HUES64 (cell line): ENCODE data around the gene IGSF9. TPM values are rescaled to one million over a fixed set of nuclear protein-coding genes. Genes with fewer than 3 reads are reported as not detected.
A peak's percentile ranks its signal among the peaks of the same experiment; 100 is the strongest.

ENCODE experiments used
- H3K27ac ChIP-seq: 2 replicates; pipeline ENCODE4 v1.7.0; 2013; ENCODE audit warnings: low read depth, low read length, inconsistent platforms
- H3K27me3 ChIP-seq: 2 replicates; pipeline ENCODE4 v1.6.1; 2013; ENCODE audit warnings: mild to moderate bottlenecking, low read length; ENCODE audit not compliant: insufficient read depth
- H3K36me3 ChIP-seq: 2 replicates; pipeline ENCODE4 v1.6.1; 2013; ENCODE audit warnings: mild to moderate bottlenecking, low read length; ENCODE audit not compliant: insufficient read depth
- H3K4me1 ChIP-seq: 2 replicates; pipeline ENCODE4 v1.6.1; 2013; ENCODE audit warnings: mild to moderate bottlenecking, low read length, moderate library complexity; ENCODE audit not compliant: insufficient read depth
- H3K4me3 ChIP-seq: 2 replicates; pipeline ENCODE4 v1.5.1; 2013; ENCODE audit warnings: mild to moderate bottlenecking, low read length, moderate library complexity
- H3K9ac ChIP-seq: 2 replicates; pipeline ENCODE4 v1.6.1; 2013; ENCODE audit warnings: mild to moderate bottlenecking, low read depth, low read length
- H3K9me3 ChIP-seq: 2 replicates; pipeline ENCODE4 v1.6.1; 2013; ENCODE audit warnings: low read depth, low read length; ENCODE audit not compliant: insufficient read depth
- WGBS: fragments of 150-250, 120-280 bp; methylation state at CpG from one replicate; pipeline ENCODE4 v1.1.7; 2013; ENCODE audit warnings: missing lambda C conversion rate; 5-methylcytosine and 5-hydroxymethylcytosine counted together
- polyA plus RNA-seq, 2 experiments: library from polyadenylated mRNA; stranded (reverse); fragments of 50-300 nt; gene quantifications; one replicate each; pipeline ENCODE4 v1.2.3, GENCODE V29; 2013

Gene IGSF9, protein sequence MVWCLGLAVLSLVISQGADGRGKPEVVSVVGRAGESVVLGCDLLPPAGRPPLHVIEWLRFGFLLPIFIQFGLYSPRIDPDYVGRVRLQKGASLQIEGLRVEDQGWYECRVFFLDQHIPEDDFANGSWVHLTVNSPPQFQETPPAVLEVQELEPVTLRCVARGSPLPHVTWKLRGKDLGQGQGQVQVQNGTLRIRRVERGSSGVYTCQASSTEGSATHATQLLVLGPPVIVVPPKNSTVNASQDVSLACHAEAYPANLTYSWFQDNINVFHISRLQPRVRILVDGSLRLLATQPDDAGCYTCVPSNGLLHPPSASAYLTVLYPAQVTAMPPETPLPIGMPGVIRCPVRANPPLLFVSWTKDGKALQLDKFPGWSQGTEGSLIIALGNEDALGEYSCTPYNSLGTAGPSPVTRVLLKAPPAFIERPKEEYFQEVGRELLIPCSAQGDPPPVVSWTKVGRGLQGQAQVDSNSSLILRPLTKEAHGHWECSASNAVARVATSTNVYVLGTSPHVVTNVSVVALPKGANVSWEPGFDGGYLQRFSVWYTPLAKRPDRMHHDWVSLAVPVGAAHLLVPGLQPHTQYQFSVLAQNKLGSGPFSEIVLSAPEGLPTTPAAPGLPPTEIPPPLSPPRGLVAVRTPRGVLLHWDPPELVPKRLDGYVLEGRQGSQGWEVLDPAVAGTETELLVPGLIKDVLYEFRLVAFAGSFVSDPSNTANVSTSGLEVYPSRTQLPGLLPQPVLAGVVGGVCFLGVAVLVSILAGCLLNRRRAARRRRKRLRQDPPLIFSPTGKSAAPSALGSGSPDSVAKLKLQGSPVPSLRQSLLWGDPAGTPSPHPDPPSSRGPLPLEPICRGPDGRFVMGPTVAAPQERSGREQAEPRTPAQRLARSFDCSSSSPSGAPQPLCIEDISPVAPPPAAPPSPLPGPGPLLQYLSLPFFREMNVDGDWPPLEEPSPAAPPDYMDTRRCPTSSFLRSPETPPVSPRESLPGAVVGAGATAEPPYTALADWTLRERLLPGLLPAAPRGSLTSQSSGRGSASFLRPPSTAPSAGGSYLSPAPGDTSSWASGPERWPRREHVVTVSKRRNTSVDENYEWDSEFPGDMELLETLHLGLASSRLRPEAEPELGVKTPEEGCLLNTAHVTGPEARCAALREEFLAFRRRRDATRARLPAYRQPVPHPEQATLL
- 14.7 TPM for polyA plus RNA-seq (2013, experiment 1 of 2)
- 12.9 TPM for polyA plus RNA-seq (2013, experiment 2 of 2)

DNA sequence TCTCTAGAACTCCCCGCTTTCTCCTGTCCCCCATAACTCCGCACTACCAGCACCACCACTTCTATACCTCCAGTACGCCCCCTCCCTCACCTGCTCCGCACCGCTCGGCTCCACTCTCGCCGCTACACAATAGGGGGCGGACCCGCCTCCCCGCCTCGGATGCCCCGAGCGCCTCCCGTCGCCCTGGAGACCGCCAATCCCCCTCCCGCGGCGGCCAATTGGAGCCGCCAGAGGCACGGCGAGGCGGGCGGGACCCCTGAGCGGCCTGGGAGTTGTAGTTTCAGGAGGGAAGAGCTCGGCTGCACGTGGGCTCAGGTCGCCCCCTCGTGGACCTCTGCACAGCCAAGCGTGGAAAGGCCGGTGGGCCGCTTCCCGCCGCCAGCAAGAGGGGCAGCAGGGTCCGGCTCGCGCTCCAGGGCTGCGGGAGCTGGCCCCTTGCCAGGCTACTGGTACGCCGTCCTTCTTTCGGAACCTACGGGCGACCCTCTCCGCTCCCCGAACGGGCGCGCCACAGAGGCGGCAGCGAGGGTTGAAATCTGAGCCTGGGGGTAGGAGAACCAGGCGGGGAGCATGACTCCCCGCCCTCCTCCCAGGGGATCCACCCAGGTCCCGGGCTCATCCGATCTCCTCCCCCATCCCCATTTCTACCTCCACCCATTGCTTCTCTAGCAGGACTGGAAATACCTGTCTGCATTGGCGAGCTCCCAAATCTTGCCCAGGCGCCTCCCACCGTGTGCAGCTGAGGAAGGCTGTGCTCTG, at the start of gene IGSF9:
IGSF9 (minus strand) TSS at position 131 of the 759 bp plus-strand sequence. CDS start 2,159 bp downstream, outside the sequence.
- Histone ChIP-seq H3K36me3 (peaks cover 4% of the 10 kb centered on the region; the same call in 1 of the 2 replicates), H3K27ac (peak within 1 kb of the TSS; percentile 78), H3K27me3 (no peaks in the 10 kb centered on the region), H3K4me3 (peak within 1 kb of the TSS; percentile 89), H3K9ac (peak within 1 kb of the TSS; percentile 90), H3K4me1 (peaks cover 26% of the 10 kb centered on the region; the same call in 1 of the 2 replicates), H3K9me3 (no peaks in the 10 kb centered on the region)
- WGBS, result under 1% methylated on average over 58 of the region's 58 CpGs

DNA sequence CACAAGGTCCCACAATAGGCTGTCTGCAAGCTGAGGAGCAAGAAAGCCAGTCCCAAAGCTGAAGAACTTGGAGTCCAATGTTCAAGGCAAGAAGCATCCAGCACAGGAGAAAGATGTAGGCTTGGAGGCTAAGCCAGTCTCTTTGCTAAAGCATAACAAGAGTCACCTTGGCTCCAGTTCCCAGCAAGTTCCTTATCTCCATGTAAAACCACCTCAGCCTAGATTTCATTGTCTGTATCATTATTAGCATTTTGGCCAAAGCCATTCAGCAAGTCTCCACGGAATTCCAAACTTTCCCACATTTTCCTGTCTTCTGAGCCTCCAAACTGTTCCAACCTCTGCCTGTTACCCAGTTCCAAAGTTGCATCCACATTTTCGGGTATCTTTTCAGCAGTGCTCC, 49.5 kb upstream of the IGSF9 start:
- no peak overlapping the region for H3K4me3 ChIP-seq
- H3K27ac ChIP-seq, result no peak overlapping the region
- H3K9me3 ChIP-seq, result no peaks in the 10 kb centered on the region
- 87% methylated on average over 2 of the region's 2 CpGs for WGBS
- H3K27me3 ChIP-seq, result no peaks in the 10 kb centered on the region
- H3K36me3 ChIP-seq, result no peaks in the 10 kb centered on the region
- H3K9ac ChIP-seq, result no peak overlapping the region
- H3K4me1 ChIP-seq, result no peaks in the 10 kb centered on the region

DNA sequence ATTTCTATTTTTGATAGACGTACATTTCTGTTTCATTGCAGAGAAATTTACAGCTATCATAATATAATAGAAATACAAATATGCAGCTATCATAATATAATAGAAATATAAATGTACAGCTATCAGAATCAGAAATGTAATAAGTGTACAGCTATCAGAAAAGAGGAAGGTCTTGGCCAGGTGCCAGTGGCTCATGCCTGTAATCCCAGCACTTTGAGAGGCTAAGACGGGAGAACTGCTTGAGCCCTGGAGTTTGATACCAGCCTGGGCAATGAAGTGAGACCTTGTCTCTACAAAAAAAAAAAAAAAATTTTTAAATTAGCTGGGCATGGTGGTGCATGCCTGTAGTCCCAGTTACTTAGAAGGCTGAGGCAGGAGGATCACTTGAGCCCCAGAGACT, 48.5 kb upstream of the IGSF9 start:
- no peak overlapping the region for H3K4me3 ChIP-seq
- H3K9ac ChIP-seq, result no peak overlapping the region
- no peak overlapping the region for H3K27ac ChIP-seq
- no peaks in the 10 kb centered on the region for H3K27me3 ChIP-seq
- no peaks in the 10 kb centered on the region for H3K9me3 ChIP-seq
- no peaks in the 10 kb centered on the region for H3K4me1 ChIP-seq
- 84% methylated on average over 1 of the region's 2 CpGs for WGBS
- no peaks in the 10 kb centered on the region for H3K36me3 ChIP-seq

DNA sequence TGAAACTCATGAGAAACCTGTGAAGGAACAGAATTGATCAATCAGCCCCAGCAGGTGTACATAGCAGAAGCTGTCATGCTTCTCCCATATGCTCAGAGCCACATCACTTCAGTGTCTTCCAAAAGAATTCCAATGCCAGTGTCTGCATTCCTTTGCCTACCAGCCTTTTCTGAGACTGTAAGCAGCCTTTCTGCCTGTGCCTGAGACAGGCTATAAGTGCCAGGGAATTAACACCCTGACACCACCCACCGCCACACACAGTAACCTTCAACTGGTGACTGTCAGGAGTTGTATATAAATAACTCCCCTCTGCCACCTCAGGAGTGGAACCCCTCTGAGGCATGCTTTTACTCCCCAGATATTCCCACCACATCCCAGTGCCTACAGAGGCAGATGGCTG, 46.7 kb upstream of the IGSF9 start:
- Histone ChIP-seq H3K27me3 (no peaks in the 10 kb centered on the region), H3K36me3 (no peaks in the 10 kb centered on the region), H3K9me3 (no peaks in the 10 kb centered on the region), H3K4me3 (no peak overlapping the region), H3K27ac (no peak overlapping the region), H3K9ac (no peak overlapping the region), H3K4me1 (no peaks in the 10 kb centered on the region)
- WGBS, result 89% methylated on average over 1 of the region's 1 CpG

DNA sequence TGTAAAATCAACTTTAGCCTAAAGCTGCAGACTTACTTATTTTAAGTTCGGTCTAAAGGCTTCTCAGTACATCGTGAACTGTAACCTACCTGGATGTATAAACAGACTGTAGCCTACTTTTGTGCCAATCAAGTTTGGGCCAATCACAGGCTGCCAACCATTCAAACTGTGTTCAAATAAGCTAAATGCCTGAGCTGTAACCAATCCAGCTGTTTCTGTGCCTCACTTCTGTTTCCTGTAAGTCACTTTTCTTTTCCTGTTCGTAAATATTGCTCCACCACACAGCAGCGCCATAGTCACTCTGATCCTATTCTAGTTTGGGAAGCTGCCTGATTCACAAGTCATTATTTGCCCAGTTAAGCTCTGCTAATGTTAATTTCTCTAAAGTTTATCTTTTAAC, 46.1 kb upstream of the IGSF9 start:
- Histone ChIP-seq H3K27ac (no peak overlapping the region), H3K9ac (no peak overlapping the region)
- 92% methylated on average over 4 of the region's 4 CpGs for WGBS

DNA sequence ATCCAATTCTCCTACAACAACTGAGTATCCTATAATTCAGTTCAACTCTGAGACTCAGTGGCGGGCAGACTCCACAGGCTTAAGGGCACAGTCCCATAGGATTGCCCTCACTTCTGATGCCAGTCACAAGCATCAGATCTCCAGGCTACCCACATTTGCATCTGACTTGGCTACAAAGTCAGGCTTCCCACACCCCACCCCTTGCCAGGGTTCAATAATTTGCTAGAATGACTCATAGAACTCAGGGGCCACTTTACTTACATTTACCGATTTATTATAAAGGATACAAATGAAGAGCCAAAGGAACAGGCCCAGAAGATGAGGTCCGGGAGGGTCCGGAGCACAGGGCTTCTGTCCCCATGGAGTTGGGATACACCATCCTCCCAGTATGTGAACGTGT, 44.6 kb upstream of the IGSF9 start:
- 89% methylated on average over 5 of the region's 5 CpGs for WGBS

More for the DNA sequence above, 46.1 kb upstream of the IGSF9 start:
- no peak overlapping the region for H3K4me3 ChIP-seq
- no peaks in the 10 kb centered on the region for H3K9me3 ChIP-seq
- no peaks in the 10 kb centered on the region for H3K27me3 ChIP-seq
- H3K4me1 ChIP-seq, result no peaks in the 10 kb centered on the region
- H3K36me3 ChIP-seq, result no peaks in the 10 kb centered on the region

DNA sequence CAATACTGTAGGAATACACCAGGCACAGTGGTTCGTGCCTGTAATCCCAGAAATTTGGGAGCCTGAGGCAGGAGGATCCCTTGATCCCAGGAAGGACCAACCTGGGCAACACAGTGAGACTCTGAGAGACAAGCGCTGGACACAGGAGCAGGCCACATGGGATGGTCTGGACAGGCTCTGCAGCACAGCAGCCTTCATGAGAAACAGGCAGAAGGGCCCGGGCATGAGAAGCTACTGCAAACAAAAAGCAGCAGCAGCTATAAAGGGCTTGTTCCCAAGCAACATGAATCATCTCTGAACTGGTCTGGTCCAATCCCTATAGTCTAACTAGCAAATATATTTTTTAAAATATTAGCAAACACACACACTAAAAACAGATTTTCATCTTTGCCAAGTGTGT, 44.2 kb upstream of the IGSF9 start:
- Histone ChIP-seq H3K27ac (no peak overlapping the region), H3K4me3 (no peak overlapping the region), H3K9me3 (no peaks in the 10 kb centered on the region), H3K9ac (no peak overlapping the region), H3K36me3 (no peaks in the 10 kb centered on the region), H3K27me3 (no peaks in the 10 kb centered on the region), H3K4me1 (no peaks in the 10 kb centered on the region)
- 71% methylated on average over 3 of the region's 3 CpGs for WGBS

More for the DNA sequence above, 44.6 kb upstream of the IGSF9 start:
- H3K27ac ChIP-seq, result no peak overlapping the region
- no peaks in the 10 kb centered on the region for H3K9me3 ChIP-seq
- no peak overlapping the region for H3K9ac ChIP-seq
- no peaks in the 10 kb centered on the region for H3K4me1 ChIP-seq
- H3K27me3 ChIP-seq, result no peaks in the 10 kb centered on the region
- H3K4me3 ChIP-seq, result no peak overlapping the region
- H3K36me3 ChIP-seq, result no peaks in the 10 kb centered on the region

DNA sequence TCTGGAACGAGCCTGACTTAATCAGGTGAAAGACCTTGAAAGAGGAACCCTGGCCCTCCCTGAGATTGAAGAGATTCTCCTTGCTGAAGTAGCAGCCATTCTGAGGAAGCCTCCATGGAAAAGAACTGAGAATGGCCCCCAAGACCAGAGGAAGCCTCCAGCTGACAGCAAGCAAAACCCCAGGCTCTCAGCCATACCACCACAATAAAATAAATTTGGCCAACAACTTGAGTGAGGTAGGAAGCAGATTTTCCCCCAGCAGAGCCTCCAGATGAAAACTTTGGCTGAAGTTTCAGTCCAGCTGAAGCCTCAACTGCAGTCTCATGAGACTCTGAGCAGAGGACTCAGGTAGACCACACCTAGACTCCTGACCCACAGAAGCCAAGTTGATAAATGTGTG, 42.6 kb upstream of the IGSF9 start:
- no peaks in the 10 kb centered on the region for H3K9me3 ChIP-seq
- no peak overlapping the region for H3K9ac ChIP-seq
- no peaks in the 10 kb centered on the region for H3K4me1 ChIP-seq
- no peak overlapping the region for H3K27ac ChIP-seq
- H3K36me3 ChIP-seq, result no peaks in the 10 kb centered on the region
- H3K27me3 ChIP-seq, result no peaks in the 10 kb centered on the region
- H3K4me3 ChIP-seq, result no peak overlapping the region
- 90% methylated on average over 1 of the region's 1 CpG for WGBS

DNA sequence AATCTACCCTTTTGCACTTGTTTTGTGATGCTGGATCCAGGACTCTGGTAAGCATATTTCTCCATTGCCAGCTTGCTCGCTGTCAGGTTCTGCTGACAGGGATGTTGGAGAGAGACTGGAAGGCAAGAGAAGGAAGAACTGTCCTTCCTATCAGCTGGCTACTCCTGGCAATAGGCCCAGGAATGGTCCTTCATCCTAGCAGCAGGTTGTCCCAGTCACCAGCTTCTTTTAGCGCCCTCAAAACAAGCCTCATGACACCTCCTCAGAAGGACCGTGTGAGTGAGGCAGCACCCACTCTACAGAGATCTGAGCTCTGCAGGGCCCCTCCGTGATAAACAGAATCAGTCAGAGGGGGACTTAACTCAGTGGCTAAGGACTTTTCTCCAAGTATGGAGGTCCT, 41.8 kb upstream of the IGSF9 start:
- no peak overlapping the region for H3K27ac ChIP-seq
- H3K4me1 ChIP-seq, result no peaks in the 10 kb centered on the region
- 81% methylated on average over 4 of the region's 4 CpGs for WGBS
- H3K9me3 ChIP-seq, result no peaks in the 10 kb centered on the region
- no peak overlapping the region for H3K9ac ChIP-seq
- H3K4me3 ChIP-seq, result no peak overlapping the region
- no peaks in the 10 kb centered on the region for H3K36me3 ChIP-seq
- H3K27me3 ChIP-seq, result no peaks in the 10 kb centered on the region

DNA sequence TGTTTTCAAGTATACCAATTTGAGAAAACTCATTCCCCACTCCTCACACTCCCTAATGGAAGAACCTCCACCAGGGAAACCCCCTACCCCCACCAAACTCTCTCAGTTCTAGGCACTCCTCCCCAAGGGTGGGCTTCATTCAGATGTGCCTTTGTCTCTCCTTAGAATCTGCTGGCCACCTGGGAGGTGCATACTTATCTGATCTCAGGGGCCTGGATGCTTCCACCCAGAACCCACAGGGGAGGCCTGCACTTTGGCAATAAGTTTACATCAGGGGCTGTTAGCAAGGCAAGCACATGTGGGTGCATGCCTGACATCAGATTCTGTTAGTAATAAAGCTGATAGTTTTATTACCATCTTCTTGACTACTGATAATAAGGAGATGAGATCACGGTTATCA, 41.1 kb upstream of the IGSF9 start:
- 70% methylated on average over 1 of the region's 1 CpG for WGBS
- Histone ChIP-seq H3K27ac (no peak overlapping the region), H3K4me3 (no peak overlapping the region), H3K9me3 (no peaks in the 10 kb centered on the region), H3K36me3 (no peaks in the 10 kb centered on the region), H3K27me3 (no peaks in the 10 kb centered on the region), H3K9ac (no peak overlapping the region), H3K4me1 (no peaks in the 10 kb centered on the region)
